ENCODE results near the gene CC2D2A. TPM values are rescaled to one million over a fixed set of nuclear protein-coding genes. Genes with fewer than 3 reads are reported as not detected.

The CC2D2A gene
- total RNA-seq, 1 donor from 2014 or later = 26.2 TPM

- Mint-ChIP-seq H3K4me1 (peaks cover 46% of the 10 kb centered on the region), H3K4me3 (peak overlapping the region; percentile 60)
- peak; percentile 5 for DNase-seq (ENCODE audit: low read depth, low spot score)
These were observed 180.3 kb downstream of the CC2D2A start for GRCh38 chr4:15649914-15650545.

More at GRCh38 chr4:15649914-15650545, 180.3 kb downstream of the CC2D2A start:
- TF ChIP-seq, protein P1, sequence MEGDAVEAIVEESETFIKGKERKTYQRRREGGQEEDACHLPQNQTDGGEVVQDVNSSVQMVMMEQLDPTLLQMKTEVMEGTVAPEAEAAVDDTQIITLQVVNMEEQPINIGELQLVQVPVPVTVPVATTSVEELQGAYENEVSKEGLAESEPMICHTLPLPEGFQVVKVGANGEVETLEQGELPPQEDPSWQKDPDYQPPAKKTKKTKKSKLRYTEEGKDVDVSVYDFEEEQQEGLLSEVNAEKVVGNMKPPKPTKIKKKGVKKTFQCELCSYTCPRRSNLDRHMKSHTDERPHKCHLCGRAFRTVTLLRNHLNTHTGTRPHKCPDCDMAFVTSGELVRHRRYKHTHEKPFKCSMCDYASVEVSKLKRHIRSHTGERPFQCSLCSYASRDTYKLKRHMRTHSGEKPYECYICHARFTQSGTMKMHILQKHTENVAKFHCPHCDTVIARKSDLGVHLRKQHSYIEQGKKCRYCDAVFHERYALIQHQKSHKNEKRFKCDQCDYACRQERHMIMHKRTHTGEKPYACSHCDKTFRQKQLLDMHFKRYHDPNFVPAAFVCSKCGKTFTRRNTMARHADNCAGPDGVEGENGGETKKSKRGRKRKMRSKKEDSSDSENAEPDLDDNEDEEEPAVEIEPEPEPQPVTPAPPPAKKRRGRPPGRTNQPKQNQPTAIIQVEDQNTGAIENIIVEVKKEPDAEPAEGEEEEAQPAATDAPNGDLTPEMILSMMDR (conservative IDR thresholded peaks at IDR 0.05) = peak; percentile 71
- Mint-ChIP-seq H3K9me3 (no peaks in the 10 kb centered on the region), H3K27ac (ENCODE audit: unreplicated experiment) (no peak overlapping the region), H3K36me3 (ENCODE audit: low read depth) (no peaks in the 10 kb centered on the region), H3K27me3 (ENCODE audit: low read depth) (no peaks in the 10 kb centered on the region)

Other genes starting within 250 kb of the CC2D2A start
- gene C1QTNF7, start 41.8 kb upstream of the CC2D2A start, total RNA-seq = not detected in 2 replicates
- 71.2 and 74.3 TPM in 2 replicates for gene FBXL5, start 185.5 kb downstream of the CC2D2A start, total RNA-seq
- 33.6 and 39.5 TPM in 2 replicates for gene FAM200B, start 211.9 kb downstream of the CC2D2A start, total RNA-seq
- 0.75 and 1.1 TPM in 2 replicates for gene BST1, start 233.2 kb downstream of the CC2D2A start, total RNA-seq

Data from neural crest cell (in vitro differentiated cells).